Measurements from ENCODE around the gene ANK3. TPM values are rescaled to one million over a fixed set of nuclear protein-coding genes. Genes with fewer than 3 reads are reported as not detected.

ANK3 gene
- total and polyA plus RNA-seq, 7 donors: 10.8 to 86.7 (median 42.5) TPM

Small RNAs within 50 kb of the gene (small RNA-seq; reads per million reads assigned to genes)
- 0 reads per million in 3 donors for gene RF00019

Data from sigmoid colon (tissue), 7 donors.